NCI-H345 treated with DMSO at 0.1 percent for 48 hours (cell line): ENCODE measurements around the gene COX6B2.
A peak's percentile ranks its signal among the peaks of the same experiment; 100 is the strongest.
"Not testable (repeated sequence)": the region's sequence is repeated elsewhere in the genome, so short reads cannot be mapped to it uniquely, and the experiment has no call there.

Experiments
- DNase-seq: peaks from one replicate; lab custom pipeline; 2025; ENCODE audit not compliant: unreplicated experiment; lab: John Stamatoyannopoulos, UW

Gene COX6B2, protein sequence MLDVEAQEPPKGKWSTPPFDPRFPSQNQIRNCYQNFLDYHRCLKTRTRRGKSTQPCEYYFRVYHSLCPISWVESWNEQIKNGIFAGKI

DNA sequence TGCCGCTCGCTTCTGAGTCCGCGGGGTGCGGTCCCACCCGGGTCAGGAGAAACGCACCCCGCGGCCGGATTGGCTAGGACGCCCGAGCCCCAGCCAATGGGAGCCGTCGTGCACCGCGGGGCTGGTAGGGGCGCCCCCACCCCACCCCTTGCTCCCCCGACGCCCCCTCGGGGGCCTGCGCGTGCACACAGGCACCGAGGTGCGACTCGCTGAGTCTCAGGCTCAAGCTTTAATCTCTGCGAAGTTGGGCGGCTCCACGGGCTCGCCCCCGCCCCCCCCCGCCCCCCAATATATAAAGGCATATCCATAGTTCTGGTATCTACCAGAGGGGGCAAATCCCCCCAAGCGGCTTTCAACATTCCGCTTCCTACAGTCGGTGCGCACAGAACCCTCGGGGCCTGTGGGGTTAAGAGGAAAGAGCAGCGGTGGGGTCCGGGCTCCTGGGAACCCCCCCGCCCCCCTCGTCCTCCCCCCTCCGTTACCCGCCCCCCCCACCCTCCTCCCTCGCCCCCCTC, at the start of gene COX6B2:
Gene COX6B2, minus strand, starts transcription at position 22 of the 515 bp plus-strand sequence. CDS start 198 bp downstream, outside the sequence.
- DNase-seq: no peak

DNA sequence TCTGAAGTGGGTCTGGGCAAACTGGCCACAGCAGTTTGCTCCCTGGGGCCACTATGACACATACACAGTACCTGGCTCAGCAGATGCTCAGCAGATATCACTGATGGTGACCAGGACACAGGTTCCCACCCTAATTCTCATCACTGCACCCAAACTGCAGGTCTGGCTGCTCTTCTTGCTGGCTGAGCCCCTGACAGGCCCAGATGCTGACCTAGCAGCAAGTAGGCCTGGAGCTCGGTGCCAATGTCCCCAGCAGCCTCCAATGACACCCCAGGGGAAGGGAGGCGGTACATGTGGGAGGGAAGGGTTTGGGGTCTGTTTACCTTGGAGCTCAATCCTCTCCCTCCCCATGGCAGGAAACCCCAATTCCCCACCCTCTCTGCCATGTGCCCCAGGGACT, 48.0 kb upstream of the COX6B2 start:
- no peak for DNase-seq

DNA sequence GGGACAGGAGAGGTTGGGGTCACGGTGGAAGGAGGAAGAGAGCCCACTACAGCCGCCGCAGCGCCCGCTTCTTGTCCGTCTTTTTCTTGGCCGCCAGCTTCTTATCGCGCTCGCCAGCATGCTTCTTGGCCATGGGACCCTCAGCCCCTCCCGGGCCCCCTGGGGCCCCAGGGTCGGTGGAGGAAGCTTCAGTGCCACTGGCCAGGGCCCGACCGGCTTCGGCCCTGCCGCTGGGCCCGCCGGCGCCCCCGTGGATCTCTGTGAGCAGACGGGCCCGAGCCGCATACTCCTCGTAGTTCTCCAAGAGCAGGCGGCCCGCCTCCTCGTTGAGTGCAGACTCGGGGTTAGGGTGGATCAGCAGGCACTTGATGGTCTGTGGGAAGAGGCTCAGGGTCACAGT, 46.9 kb upstream of the COX6B2 start:
- DNase-seq: not testable (repeated sequence)

- DNase-seq: no peak
Measured at GRCh38 chr19:55400281-55401087, 46.0 kb upstream of the COX6B2 start.

DNA sequence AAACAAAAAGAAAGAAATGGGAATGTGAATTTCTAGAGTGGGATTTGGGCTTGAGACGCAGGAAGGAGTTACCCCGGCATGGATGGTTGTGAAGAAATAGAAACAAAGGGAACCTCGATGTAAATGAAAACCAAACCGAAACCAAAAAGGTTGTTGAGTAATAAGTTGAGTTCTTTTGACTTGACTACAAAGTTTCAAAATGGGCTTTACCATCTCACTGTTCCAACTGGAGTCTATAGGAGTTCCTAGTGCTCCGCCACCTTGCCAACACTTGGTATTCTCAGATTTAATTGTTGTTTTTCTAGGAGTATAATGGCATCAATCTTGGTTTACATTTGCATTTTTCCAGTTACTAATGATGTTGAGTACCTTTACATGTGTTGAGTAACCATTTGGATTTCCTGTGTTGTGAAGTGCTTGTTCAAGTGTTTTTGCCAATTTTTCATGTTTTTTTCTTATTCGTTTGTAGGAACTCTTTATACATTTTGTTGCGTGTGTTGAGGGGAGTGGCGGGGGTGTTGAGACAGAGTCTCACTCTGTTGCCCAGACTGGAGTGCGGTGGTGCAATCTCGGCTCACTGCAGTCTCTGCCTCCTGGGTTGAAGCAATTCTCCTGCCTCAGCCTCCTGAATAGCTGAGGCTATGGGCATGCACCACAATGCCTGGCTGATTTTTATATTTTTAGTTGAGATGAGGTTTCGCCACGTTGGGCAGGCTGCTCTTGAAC, 43.8 kb upstream of the COX6B2 start:
- no peak for DNase-seq

- DNase-seq: no peak
Measured at GRCh38 chr19:55392820-55393761, 38.6 kb upstream of the COX6B2 start.

DNA sequence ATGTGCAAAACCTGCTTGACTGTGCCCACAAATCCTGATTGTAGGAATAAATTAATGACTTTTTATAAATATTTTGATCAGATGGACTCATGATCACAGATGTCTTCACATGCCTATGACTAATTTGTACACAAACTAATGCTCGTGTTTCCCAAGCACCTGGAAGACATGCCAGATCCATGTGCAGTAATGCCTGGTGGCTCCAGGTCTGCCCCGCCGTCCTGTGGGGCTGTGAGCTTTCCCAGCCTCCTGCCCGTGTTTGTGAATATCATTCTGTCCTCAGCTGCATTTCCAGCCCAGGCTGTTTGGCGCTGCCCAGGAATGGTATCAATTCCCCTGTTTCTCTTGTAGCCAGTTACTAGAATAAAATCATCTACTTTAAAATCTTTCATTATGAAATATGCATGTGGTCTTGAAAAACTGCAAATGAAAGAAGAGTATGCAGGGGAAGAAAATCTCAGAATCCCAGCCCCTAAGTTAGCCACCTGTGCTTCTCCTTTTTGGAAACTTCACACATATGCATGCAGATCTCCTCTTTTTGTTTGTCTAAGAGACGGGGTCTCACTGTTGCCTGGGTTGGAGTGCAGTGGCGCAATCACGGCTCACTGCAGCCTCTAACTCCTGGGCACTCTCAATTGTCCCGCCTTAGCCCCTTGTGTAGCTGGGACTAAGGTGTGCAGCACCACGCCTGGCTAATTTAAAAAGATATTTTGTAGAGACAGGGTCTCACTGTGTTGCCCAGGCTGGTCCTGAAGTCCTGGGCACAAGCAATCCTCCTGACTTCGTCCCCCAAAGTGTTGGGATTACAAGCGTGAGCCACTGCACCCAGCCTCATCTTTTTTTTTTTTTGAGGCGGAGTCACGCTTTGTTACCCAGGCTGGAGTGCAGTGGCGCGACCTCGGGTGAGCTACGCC, 37.4 kb upstream of the COX6B2 start:
- no peak for DNase-seq

DNA sequence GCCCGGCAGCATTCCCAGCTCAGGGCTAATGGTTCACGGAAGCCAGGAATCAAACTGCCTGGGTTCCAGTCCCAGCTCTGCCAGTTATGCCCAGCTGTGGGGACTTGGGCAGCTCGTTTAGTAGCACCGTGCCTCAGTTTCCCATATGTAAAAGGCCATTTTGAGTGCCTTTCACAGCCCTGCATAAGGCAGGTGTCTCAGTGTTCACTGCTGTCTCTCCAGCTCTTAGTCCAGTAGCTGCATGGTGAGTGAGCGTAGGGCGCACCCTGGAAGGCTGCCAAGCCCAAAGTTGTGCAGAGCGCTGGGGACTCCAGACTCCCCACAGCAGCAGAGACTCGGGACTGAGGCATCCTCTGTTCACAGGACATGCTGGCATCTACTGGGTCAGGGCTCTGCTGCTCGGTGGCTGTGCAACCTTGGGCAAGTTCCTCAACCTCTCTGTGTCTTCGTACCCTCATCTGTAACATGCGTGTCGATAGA, 36.7 kb upstream of the COX6B2 start:
- no peak for DNase-seq

GRCh38 chr19:55390461-55390880, 36.0 kb upstream of the COX6B2 start:
- no peak for DNase-seq

GRCh38 chr19:55389386-55390317, 35.1 kb upstream of the COX6B2 start:
- no peak for DNase-seq

DNA sequence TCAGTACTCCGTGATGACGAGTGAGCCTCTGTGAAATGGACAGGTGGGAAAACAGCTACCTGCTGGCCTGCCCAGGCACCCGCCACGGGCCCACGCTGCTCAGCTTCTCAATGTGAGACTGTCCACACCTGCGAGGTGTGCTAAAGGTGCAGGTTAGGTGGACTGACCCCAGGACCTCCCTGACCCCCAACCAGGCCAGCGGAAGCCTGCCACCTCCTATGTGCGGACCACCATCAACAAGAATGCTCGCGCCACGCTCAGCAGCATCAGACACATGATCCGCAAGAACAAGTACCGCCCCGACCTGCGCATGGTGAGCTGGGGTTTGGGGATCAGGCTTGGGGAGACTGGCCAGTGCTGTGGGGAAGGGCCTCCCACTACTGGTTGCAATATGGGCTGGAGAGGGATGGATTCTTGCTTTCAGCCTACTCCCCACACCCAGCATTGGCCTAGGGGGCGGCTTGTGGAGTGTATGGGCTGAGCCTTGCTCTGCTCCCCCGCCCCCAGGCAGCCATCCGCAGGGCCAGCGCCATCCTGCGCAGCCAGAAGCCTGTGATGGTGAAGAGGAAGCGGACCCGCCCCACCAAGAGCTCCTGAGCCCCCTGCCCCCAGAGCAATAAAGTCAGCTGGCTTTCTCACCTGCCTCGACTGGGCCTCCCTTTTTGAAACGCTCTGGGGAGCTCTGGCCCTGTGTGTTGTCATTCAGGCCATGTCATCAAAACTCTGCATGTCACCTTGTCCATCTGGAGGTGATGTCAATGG, 33.4 kb upstream of the COX6B2 start:
- DNase-seq: no peak

DNA sequence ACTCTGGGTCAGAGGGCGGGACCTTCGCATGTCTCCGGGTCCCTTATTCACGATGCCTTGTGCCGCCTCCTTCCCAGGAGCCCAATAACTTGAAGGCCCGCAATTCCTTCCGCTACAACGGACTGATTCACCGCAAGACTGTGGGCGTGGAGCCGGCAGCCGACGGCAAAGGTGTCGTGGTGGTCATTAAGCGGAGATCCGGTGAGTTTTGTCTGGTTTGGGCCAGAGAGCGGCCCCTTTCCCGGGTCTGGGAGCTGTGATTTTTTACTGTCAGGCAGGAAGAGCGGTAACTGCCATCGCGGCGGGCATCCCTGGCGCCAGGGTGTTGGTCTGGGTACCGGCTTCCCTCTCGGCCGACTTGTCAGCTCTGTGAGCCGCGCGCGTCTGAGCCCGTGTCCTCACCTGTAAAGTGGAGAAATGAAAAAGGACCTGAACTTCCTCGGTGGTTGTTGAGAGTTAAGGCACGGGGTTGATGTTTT, 32.0 kb upstream of the COX6B2 start:
- no peak for DNase-seq

DNA sequence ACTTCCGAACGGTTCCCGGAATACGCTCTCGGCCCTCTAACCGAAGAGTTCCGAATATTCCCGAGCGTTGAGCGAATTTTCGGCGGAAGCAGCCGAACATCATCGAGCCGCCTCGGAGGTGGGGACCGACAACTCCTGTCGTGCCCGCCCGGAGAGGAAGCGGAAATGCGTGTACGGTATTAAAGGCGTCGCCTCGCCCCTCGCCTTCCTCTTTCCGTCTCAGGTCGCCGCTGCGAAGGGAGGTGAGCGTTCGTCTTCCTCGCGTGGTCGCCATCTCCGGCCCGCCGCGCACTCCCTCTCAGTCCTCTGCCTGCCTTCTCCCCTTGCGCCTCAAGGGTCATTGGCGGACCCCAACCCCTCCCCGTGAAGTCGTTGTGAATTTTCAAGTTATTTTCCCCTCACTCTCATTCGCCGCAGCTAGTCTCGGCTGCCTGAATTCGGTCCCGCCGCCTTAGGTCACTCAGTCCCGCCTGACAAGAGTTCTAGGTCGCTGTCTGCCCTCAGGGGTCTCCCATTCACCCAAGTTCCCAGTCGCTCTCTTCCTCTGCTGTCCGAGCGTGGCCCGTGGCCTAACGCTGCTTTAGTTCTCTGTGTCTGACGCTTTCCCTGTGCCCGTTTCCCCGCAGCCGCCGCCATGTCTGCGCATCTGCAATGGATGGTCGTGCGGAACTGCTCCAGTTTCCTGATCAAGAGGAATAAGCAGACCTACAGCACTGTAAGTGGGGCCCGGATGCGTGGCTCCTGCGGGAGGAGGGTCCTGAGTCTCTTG, 31.4 kb upstream of the COX6B2 start, which contains the start of gene RPL28:
Gene RPL28, plus strand, starts transcription at position 209 of the 769 bp plus-strand sequence. Its CDS starts 426 bp downstream, at position 635.
- peak; percentile 90 for DNase-seq

- peak; percentile 90 for DNase-seq
Measured at GRCh38 chr19:55384920-55385723, 30.6 kb upstream of the COX6B2 start.

GRCh38 chr19:55384131-55384919, 29.8 kb upstream of the COX6B2 start, which contains the start of gene TMEM238:
Gene TMEM238 (minus strand): TSS chr19:55384292. CDS start chr19:55384259, 33 bp downstream.
- no peak for DNase-seq
